Midbrain (tissue), 1 donor: ENCODE measurements around the gene CLINT1.

ENCODE experiments used
- DNase-seq: peaks from one replicate; lab custom pipeline; 2025; lab: John Stamatoyannopoulos, UW

The CLINT1 gene

DNA sequence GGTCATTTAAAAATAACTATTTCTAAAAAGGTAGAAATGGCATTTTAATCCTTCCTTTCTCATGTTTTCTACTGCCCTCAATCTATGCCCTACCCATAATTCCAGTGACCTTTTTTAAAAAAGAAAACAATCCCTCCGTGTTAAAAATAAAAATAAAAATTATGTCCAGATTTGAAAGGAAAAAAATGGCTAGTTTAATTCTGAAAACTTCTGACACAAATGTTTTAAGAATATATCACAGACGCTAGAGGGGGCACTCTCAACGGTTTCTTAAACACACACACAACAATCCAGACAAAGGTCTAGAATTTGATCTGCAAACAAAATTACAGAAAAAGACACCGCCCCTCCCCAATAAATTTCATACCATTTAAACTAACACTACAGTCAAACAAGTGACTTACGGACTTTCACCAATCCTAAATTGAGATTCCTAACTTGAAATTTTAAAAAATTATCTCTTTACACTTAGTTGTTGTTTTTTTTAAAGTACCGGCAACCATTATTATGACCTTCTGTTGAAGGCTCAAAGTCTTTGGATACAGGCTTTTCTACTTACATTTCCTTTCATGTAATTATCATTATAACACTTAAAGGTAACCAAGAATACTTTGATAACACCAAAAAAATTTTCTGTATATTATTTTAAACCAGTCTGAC is 38.2 kb downstream of the CLINT1 start:
- peak; percentile 38 for DNase-seq

DNA sequence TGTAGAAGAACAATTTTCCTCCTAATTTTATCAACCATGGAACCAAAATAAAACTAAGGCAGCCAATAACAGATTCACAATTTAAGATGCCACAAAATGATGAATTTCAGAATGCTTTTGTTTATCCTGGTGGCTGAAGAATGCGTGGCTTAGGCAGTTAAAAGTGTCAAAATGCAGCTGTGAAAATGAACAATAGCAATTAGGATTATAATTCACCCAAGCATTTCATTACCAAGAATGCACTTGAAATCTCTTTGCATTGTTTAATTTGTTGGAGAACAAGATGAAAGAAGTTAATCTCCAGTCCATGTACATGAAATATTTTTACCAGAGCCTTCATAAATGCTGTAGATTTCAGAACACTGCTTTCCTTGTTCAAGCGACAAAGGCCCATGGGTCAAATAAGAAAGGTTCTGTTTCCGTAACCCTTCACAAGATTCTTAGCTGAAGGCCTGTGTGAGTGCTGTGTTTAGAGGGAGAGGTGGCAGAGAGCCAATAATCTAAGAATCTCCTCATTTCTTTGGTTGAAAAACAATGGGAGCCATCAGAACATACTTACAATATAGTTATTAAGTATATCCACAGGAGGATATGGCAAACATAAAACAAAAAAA is 39.3 kb downstream of the CLINT1 start:
- no peak for DNase-seq

DNA sequence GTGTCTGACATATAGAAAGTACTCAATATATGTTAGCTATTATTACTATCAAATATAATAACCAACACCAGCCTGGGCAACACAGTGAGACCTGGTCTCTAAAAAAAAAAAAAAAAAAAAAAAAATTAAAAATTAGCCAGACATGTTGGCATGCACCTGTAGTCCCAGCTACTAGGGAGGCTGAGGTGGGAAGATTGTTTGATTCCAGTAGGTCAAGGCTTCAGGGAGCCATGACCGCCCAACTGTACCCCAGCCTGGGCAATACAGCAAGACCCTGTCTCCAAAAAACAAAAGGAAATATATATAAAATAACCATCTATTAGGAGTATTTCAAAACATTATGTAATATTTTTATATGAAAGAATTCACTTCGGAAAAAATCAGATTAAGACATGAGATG is 40.6 kb downstream of the CLINT1 start:
- no peak for DNase-seq

DNA sequence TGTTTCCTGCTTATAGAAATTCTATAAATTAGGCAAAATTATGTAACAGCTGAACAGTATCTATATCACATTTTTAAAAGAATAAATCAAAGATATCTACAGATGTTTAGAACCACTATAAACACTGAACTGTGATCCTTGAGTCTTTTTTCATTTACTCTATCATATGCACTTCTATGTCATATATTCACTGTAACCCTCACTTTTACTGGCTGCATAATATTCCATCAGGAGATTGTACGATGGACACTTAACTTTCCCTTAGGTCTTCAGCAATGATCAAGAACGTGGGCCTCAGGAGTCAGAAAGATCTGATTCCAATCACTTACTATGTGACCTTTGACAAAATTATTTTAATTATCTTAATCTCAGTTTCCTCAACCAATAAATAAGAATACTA is 41.0 kb downstream of the CLINT1 start:
- DNase-seq, result no peak

DNA sequence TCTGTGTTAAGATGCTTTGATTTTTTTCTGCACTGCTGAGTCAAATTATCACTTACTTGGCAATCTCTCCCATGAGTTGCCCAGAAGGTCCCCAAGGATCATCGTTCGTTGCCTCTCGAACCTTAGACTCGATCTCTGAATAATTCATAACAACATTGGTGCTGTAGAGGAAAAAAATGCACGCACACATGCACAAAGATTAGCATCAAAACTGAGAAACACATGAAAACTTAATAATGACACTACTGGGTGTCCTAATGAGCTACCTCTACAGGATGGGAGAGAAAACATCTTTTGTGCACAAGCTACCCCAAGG is 41.6 kb downstream of the CLINT1 start:
- DNase-seq, result no peak

DNA sequence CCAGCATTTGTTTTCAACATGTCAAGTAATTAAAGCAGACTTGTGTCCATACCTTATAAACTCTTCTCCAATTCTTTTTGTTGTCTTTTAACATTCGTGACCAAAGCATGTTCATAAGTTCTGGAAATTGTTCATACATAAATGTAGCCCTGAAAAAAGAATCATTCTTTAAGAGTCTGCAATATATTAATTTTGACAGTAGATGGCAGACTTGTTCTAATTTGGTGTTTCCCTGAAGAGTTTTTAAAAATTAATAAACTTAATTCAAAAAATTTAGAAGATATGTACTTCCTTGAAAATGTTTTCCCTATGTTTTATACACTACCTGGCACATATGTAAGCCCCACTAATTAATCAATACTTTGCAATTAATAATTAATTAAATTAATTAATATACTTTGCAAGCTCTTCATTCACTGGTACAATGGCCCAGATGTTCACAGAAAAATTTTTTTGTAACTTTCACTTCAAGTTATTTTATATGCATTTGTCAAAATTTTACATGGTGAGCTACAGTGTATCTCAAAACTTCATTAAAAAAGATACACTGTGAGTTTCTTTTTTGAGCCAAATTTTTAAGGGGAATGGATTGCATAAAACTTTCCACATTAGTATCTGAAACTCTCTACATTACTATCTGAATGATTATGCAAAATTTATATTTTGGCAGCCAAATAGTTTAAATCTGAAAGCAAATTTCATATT is 42.1 kb downstream of the CLINT1 start:
- no peak for DNase-seq

DNA sequence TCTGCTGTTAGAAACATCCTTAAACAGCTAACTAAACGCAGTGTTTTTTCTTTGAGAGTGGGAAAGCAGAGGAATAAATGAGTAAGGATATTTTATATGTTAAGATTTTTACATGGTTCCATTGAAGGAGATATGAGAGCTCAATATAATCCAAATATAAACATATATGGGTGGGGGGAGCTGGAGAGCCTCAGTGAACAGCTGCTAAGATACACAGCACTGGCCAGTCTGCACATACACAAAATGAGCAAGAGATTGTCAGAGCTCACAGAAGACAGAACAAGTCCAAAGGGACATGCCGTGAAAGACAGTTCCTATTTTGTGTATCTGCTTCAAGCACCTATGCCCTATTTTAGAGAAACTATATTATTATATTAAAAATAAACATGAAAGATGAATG is 46.9 kb downstream of the CLINT1 start:
- DNase-seq, result no peak

DNA sequence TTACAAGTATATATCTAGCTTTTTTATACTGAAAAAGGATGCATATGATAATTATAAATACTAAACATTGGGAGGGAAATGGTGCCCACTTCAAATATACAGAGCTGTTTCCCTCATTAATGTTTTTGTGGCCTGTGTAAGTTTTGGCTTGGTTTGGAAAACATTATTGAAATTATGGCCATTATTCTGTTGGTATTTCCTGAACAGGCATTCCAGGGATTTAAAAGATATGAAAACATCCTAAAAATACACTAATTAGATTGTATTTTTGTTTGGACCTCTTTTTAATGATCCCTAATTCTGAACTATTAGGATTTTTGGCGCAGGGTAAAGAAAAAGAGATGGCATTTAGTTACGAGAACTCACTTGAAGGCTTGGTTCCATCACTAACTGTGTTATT is 50.9 kb downstream of the CLINT1 start:
- DNase-seq, result no peak

DNA sequence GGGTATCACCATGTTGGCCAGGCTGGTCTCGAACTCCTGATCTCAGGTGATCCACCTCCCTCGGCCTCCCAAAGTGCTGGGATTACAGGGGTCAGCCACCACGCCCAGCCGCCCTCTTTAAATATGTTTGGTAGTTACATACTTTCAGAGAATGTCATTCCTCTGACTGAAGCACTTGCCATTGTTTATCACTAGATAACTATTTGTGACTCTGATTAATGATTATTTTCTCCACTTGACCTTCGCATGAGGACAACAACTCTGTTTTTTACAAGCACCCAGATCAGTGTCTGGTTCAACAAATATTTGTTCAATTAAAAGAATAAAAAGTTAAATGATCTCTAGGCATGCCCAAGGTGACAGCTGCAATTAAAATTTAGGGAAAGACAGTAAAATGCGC is 56.2 kb downstream of the CLINT1 start:
- DNase-seq, result no peak

DNA sequence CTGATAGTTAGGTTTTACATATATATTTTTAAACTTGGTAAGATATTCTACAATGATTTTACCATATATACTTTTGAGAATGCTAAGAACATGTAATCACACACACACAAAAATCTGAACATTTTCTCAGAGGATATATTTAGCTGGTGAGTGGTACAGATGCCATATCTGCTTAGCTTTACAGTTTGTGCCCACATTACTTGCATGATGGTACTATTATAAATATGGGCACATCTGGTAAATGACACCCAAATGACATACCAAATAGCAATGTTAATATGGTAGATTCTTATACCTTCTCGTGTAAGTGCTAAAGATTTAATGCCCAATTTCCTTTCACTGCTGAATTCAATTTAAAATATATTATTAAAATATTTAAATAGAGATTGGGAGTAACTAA is 58.8 kb downstream of the CLINT1 start:
- DNase-seq, result no peak

DNA sequence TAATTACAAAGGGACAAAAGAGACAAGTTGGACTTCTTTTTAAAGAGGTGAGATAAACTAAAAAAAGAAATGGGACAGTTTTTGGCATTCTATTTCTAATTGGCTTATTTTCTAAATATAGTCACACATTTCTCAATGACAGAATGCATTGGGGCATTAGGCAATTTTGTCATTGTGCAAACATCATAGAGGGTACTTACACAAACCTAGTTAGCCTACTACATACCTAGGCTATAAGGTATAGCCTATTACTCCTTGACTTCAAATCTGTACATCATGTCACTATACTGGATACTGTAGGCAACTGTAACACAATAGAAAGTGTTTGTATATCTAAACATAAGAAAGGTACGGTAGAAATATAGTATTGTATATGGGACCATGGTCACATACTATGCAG is 59.4 kb downstream of the CLINT1 start:
- no peak for DNase-seq

DNA sequence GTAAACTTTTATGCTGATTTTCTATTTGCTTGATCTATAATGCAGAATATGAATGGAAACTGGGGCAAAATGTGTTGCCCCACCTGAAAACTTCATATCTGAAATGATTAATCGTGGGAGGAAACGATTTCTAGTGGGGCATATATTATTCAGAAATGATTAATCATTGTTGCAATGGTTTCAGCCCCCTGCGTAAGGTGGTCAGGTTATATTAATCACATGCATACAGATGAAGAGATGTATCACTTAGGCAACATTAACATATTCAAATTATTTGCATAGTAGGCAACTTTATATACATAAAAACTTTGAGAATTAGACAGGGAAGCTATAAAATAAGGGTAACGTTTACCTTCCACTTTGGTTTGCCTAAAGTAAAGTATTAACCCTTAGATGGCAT is 65.6 kb downstream of the CLINT1 start:
- no peak for DNase-seq

DNA sequence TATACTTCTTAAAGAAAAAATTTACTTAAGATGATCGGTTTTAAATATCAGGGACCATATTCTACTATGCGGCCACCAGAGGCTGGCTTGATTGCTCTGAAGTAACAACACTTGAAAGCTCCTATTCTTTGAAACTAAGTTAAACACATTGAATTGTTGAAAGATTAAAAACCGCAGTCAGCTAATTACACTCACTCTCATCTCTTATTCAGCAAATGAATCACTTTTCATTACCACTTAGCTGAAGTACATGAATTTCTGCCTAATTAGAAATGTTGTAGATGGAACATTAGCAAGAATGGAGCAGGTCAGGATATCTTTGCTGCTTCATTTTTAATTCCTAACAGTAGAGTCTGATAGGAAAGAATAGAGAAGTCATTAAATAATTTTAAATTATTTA is 73.1 kb downstream of the CLINT1 start:
- no peak for DNase-seq

DNA sequence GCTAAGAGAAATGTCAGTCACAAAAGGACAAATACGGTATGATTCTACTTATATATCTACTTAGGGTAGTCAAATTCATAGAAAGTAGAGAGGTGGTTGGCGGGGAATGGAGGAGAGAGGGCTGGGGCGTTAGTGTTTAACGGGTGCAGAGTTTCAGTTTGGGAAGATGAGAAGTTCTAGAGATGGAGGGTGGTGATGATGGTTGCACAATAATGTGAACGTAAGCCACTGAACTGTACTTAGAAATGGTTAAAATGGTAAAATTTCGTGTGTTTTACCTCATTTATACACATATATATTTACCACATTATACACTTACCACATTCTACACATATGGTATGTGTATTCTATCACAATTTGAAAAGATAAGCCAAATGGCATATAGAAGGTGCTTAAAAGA is 79.7 kb downstream of the CLINT1 start:
- DNase-seq, result no peak

DNA sequence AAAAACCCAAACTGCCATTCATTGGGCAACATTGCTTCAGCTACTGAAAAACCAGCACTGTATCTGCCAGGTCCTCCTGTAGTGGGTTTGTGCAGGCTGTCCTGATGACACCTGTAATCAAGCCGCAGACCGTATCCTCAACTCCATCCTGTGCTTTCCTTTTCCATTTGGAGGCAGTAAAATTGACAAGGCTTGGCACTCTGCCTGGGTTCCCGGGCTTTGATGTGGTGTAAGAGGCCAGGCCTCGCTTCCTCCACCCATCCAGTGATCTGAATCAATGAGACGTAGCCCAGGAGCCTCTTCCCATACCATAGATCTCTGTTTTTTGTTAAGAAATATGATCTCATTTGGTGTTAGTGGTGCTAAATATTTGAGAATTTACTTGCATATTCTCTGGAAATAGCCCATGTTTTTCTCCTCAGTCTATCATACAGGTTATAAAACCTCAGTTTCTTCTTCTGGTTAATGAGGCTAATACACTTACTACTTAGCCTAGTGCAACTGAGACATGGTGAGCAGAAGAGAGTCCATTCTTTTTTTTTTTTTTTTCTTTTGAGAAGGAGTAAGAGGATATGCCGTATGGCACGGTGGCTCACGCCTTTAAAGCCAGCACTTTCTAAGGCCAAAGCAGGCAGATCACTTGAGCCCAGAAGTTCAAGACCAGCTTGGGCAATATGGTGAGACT is 80.7 kb downstream of the CLINT1 start:
- DNase-seq, result no peak

DNA sequence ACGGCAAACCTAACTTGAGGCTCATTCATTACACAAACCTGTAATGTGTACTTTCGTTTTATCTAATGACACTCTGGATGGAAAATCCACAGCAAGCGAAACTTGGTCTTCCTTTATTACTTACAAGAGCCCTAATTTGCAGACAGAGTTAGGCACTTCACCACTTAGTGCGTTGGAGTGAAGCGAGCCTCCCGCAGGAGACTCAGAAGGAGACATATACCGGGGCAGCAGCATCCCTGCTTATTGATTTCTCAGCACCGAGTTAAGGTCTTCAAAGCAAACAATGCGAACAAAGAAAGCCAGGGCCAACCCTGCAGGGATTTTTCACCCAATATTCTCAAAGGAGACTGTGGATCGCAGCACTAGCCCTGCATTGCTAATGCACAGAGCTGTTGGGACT is 86.8 kb downstream of the CLINT1 start:
- no peak for DNase-seq

DNA sequence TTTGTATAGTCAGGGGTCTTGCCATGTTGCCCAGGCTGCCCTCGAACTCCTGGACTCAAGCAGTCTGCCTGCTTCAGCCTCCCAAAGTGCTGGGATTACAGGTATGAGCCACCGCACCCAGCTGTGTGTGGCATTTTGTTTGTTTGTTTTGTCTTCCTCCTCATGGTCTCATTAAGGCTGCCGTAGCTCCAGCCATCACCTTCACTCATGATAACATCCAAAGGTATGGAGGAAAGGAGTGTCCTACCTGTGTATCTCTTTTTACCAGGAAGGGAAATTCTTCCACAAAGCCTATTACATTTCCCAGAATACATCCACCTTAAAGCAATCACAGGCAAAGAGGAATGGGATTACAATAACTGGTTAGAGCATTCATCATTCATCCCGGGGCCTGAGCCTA is 88.3 kb downstream of the CLINT1 start:
- DNase-seq, result no peak

DNA sequence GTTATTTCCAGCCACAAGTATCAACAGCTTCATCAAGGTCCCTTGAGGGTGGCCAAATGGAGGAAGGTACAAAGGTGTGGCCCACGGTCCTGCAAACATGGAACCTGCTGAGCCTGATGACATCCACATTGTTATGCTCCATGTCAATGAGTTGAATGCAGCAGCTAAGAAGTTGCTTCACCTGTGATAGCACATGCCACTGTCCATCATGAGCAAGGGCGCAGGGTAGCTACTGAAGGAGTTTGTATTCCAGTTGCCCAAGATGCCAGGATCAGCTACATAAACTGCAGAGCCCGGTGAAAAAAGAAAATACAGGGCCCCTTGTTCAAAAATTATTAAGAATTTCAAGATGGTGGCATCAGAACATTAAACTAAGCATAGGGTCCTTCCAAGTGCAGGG is 91.3 kb downstream of the CLINT1 start:
- DNase-seq, result no peak

DNA sequence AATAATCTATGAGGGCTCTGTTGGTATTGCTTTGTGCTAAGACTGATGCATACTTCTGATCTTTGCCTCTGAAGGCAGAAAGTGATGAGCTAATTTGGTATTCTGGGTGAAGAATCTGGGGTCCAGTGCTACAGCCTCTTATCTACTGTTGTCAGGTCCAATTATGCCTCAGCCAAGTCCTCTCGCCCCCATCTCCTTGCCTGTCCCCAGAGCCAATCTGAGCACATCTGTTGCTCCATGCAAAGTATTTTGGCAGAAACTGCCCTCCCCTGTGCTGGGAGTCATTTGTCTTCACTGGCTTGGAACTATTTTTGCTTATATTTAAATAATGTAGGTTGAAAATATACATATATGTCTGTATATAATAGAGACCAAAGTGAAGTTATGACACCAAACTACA is 92.0 kb downstream of the CLINT1 start:
- DNase-seq, result no peak

DNA sequence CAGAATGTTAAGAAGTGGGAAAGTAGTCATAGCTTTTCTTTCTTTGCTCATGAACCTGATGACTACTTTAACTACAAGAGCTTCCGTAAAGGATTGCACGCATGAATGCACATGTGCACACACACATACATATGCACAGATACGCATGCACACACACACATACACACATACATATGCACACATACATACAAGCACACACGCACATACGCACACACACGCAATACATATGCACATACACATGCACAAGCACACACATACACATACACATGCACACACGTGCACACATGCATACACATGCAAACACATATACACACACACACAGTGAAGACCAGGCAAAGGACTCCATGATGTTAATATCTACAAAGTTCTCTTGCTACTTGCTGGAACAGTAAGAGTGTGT is 92.5 kb downstream of the CLINT1 start:
- DNase-seq, result no peak

DNA sequence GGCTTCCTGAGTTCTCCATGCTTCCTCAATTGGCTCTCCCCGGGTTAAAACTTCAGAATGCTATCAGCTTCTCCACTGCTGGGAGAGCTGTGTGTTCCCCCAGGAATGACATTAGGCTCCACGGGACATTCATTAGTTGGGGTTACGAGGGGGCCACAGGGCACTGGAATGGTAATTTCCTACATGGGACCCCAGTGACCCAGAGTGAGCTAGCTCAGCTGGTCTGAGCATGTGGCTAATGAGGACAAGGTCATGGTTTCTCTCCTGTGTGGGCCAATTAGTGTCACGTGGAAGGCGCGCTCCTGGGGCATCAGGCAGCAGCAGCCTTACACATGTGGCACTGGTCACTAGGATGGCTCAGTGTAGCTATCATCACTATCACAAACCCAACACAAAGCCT is 94.4 kb downstream of the CLINT1 start:
- no peak for DNase-seq

DNA sequence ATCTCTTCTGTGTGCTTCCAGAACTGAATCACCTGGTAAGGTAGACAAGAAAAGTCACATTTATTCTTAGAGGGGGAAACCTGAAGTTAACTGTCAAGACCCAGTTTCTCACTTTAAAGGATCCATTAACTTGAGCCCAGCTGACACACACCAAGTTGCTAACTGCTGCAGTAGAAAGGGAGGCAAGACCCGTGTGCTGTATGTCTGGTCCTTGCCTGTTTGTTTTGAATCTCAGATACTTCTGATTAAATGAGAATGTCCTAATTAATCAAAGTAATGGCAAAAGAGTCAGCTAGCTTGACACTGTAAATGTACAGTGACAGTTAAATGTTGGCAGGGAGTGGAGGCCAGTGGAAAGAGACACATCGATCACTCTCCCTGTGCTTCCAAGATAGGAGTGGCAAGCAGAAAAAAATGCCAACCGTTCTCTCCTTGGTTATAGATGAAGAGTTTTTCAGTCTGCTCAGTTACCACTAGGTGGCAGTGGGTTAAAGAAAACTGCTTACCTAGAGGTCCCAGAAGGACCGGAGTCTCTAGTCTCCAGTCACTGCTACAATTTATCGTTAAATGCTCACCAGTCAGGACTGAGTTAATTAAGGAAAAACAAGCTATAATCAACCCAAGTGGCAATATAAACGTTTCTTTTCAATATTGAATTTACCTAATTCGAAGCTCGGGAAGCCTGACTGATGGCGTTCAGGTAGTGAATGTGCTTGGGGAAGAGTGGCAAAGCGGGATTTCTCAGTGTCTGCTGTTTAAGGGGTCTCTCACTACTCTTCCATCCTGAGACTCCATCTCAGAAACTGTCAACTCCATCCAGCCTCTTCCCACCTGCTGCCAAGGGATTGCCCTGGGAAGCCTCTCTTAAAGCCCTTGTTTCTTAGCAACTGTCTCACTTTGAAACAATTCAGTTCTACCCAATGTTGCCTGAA is 97.0 kb downstream of the CLINT1 start:
- peak; percentile 50 for DNase-seq
